ENCODE results near the gene SCG2.
A peak's percentile ranks its signal among the peaks of the same experiment; 100 is the strongest.
"Not testable (repeated sequence)": the region's sequence is repeated elsewhere in the genome, so short reads cannot be mapped to it uniquely, and the experiment has no call there.

SCG2 gene

GRCh38 chr2:223611061-223611460 is 8.9 kb upstream of the SCG2 start:
- no peak for DNase-seq

GRCh38 chr2:223607476-223607875 is 5.3 kb upstream of the SCG2 start:
- no peak for DNase-seq

GRCh38 chr2:223606946-223607345 is 4.8 kb upstream of the SCG2 start:
- no peak for DNase-seq

- no peak for DNase-seq
Measured at GRCh38 chr2:223604231-223604630, 2.1 kb upstream of the SCG2 start.

GRCh38 chr2:223602972-223603371 is 811 bp upstream of the SCG2 start:
- no peak for DNase-seq

- DNase-seq, result no peak
Measured at GRCh38 chr2:223601018-223601417, 1.1 kb downstream of the SCG2 start.

- no peak for DNase-seq
Measured at GRCh38 chr2:223599640-223600380, 2.4 kb downstream of the SCG2 start.

GRCh38 chr2:223598994-223599639 is 3.0 kb downstream of the SCG2 start:
- no peak for DNase-seq

GRCh38 chr2:223597076-223597475 is 5.1 kb downstream of the SCG2 start:
- DNase-seq, result no peak

- no peak for DNase-seq
Measured at GRCh38 chr2:223596208-223596607, 6.0 kb downstream of the SCG2 start.

- DNase-seq, result no peak
Measured at GRCh38 chr2:223594831-223595230, 7.3 kb downstream of the SCG2 start.

- DNase-seq, result no peak
Measured at GRCh38 chr2:223594259-223594658, 7.9 kb downstream of the SCG2 start.

GRCh38 chr2:223592689-223593088 is 9.5 kb downstream of the SCG2 start:
- not testable (repeated sequence) for DNase-seq

GRCh38 chr2:223591596-223591995 is 10.6 kb downstream of the SCG2 start:
- peak; percentile 54 for DNase-seq

- peak; percentile 49 for DNase-seq
Measured at GRCh38 chr2:223590964-223591363, 11.2 kb downstream of the SCG2 start.

- DNase-seq, result no peak
Measured at GRCh38 chr2:223589901-223590300, 12.3 kb downstream of the SCG2 start.

- no peak for DNase-seq
Measured at GRCh38 chr2:223588251-223588650, 13.9 kb downstream of the SCG2 start.

GRCh38 chr2:223587301-223587700 is 14.9 kb downstream of the SCG2 start:
- DNase-seq, result no peak

- DNase-seq, result peak; percentile 93
Measured at GRCh38 chr2:223586261-223586660, 15.9 kb downstream of the SCG2 start.

- DNase-seq, result peak; percentile 87
Measured at GRCh38 chr2:223585666-223586065, 16.5 kb downstream of the SCG2 start.

GRCh38 chr2:223582001-223582400 is 20.2 kb downstream of the SCG2 start:
- no peak for DNase-seq

GRCh38 chr2:223580951-223581350 is 21.2 kb downstream of the SCG2 start:
- peak; percentile 21 for DNase-seq

GRCh38 chr2:223578846-223579245 is 23.3 kb downstream of the SCG2 start:
- DNase-seq, result no peak

GRCh38 chr2:223576873-223577272 is 25.3 kb downstream of the SCG2 start:
- no peak for DNase-seq

- no peak for DNase-seq
Measured at GRCh38 chr2:223570784-223571183, 31.4 kb downstream of the SCG2 start.

Measured in NCI-H774 (cell line).